GM12891 (cell line): Measurements from ENCODE around the gene ITSN1.

Source experiments
- DNase-seq: peaks from one replicate; pipeline ENCODE4 v3.0.0; 2011; ENCODE audit warnings: low spot score; ENCODE audit not compliant: insufficient read length
- FAIRE-seq: peaks from 2 replicates; lab custom pipeline; 2011; peaks lifted over from hg19 to GRCh38; lab: Jason Lieb, UNC
- PAX5 ChIP-seq: IDR thresholded peaks from 2 replicates; pipeline ENCODE4 v1.6.1; 2011; ENCODE audit warnings: low read length, moderate library complexity, mild to moderate bottlenecking; ENCODE audit not compliant: insufficient read depth, severe bottlenecking
- POLR2A ChIP-seq: IDR thresholded peaks from 2 replicates; pipeline ENCODE4 v1.6.1; 2011; ENCODE audit warnings: low read depth, low read length, control low read depth
- POLR2AphosphoS5 ChIP-seq: IDR thresholded peaks from 2 replicates; pipeline ENCODE4 v1.6.1; 2011; ENCODE audit warnings: low read depth, low read length, control low read depth
- POU2F2 ChIP-seq: IDR thresholded peaks from 2 replicates; pipeline ENCODE4 v1.6.1; 2011; ENCODE audit warnings: low read depth, mild to moderate bottlenecking, control low read depth, low read length, moderate library complexity
- SPI1 ChIP-seq: IDR thresholded peaks from 2 replicates; pipeline ENCODE4 v1.6.1; 2011; ENCODE audit warnings: low read depth, low read length, control low read depth
- TAF1 ChIP-seq: IDR thresholded peaks from 2 replicates; pipeline ENCODE4 v1.6.1; 2011; ENCODE audit warnings: low read depth, low read length, control low read depth

The ITSN1 gene

DNA sequence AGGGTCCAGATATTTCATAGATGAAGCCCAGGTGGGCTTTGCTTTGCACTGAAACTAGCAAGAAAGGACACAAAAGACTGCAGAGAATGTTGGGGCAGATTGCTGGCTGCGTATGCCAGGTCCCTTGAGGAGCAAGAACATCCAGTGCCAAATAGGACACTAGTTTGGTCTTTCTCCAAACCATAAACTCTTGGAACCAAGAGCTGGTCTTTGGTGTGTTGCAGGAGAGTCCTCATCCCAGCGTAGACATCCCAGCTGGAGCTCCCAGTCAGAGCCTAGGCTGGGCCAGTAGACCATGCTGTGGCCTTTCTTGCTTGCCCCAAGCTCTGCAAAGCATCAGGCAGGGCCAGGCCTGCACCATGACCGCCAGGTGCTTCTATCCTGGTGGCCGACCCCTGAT is 185.8 kb downstream of the ITSN1 start:
- DNase-seq (no peak), FAIRE-seq (no peak)
- no peak for TF ChIP-seq SPI1
- no peak for TF ChIP-seq TAF1
- TF ChIP-seq PAX5 = no peak
- TF ChIP-seq POLR2AphosphoS5 = no peak
- no peak for TF ChIP-seq POU2F2
- no peak for TF ChIP-seq POLR2A

DNA sequence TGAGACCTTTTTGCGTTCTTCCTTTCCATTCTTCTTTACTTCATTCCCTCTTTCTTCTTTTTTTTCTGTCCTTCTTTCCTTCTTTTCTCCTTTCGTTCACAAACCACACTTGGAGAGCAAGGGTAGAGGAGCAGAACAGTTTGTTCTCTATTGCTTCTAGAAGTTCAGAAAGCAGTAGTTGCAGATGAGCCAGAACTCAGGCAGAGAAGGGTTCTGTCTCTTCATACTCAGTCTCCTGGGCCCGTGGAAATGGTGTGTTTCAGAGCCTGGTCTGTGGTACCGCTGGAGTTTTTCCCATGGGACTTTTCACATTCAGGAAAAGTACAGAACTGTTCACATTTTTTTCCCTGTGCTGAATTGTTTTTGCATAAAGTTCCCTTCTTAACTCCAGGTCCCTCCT is 186.3 kb downstream of the ITSN1 start:
- TF ChIP-seq TAF1 = no peak
- no peak for TF ChIP-seq SPI1
- TF ChIP-seq PAX5 = no peak
- TF ChIP-seq POLR2AphosphoS5 = no peak
- no peak for TF ChIP-seq POU2F2
- TF ChIP-seq POLR2A = no peak
- FAIRE-seq (no peak), DNase-seq (no peak)

DNA sequence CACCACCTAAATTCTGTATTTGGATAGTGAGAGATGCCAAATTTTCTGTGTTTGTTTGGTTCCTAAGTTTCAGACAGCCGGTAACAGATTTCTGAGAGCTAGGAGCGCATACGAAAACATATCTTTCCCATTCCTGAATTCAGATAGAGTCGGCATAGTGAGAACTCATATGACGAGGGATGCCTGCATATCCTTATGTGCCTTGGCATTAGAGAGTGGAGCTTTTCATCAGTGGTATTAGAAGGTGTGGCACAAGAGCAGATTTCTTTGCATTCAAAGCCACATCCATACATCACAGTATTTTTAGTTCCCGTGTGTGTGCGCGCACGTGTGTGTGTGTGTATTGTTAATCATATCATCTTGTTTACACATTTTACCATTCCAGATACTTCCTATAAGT is 187.5 kb downstream of the ITSN1 start:
- DNase-seq (no peak), FAIRE-seq (no peak)
- TF ChIP-seq POU2F2 = no peak
- TF ChIP-seq TAF1 = no peak
- no peak for TF ChIP-seq POLR2AphosphoS5
- TF ChIP-seq SPI1 = no peak
- no peak for TF ChIP-seq PAX5
- TF ChIP-seq POLR2A = no peak

DNA sequence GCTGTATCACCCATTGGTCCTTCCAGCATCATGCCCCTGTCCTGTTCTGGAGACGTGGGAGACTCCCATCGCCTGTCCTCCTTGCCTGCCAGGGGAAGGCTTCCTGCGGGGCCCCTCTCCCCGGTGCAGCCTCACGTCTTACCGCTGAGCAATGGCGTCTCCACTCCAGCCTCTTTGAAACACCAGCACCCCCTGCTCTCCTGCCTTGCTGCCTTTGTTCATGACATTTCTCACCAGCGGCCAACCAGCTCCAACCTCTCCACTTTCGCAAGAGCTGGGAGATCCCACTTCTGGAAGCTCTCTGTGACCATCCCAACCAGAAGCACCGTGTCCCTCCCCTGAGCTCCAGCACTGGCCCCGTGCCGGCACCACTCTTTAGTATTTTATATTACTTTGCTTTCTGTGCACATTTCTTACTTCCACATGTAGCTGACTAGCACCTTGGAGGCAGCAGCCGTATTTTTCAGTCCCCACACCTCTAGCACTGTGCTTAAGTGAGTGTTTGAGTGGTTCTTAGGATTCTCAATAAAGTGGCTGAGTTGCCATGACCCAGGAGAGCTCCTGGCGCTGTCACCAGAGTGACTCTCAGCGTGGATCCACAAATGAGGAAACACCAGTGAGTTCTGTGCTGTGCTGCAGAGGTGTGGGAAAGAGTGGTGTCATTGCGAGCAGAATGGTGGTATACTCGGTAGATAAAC is 189.8 kb downstream of the ITSN1 start:
- no peak for DNase-seq
- FAIRE-seq = no peak
- TF ChIP-seq TAF1 (no peak), POLR2A (no peak), SPI1 (no peak), PAX5 (no peak), POLR2AphosphoS5 (no peak), POU2F2 (no peak)

DNA sequence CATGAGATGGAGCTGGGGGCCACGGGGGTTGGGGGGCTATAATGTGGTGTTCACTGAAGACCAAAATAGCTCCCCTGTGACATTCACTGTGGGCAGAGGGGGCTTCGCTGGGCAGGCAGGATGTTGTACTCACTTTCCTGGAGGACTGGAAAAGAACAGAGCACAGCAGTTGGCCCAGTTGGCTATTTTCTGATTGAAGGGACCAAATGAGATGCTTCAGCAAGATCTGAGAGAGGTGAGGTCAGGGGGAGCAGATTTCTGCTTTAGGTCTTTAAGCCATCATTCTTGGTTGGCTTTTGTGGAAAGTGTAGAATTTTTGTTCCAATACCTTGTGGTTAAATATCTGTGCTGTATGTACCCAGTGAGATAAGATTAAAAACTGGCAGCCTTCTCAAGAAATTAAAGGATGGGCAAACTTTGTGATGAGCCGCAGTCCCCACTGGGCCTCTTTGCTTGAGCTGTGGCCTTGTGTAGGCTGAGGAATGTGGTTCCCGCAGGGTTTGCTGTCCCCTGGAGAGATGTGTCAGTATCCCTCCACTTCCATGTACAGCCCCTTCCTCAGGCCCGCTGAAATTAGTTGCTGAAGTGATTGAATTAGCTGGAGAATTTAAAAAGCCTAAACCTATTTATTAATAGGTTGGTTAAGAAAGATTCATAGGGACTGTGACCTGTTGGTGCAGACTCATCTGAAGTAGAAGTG is 192.7 kb downstream of the ITSN1 start:
- no peak for FAIRE-seq

DNA sequence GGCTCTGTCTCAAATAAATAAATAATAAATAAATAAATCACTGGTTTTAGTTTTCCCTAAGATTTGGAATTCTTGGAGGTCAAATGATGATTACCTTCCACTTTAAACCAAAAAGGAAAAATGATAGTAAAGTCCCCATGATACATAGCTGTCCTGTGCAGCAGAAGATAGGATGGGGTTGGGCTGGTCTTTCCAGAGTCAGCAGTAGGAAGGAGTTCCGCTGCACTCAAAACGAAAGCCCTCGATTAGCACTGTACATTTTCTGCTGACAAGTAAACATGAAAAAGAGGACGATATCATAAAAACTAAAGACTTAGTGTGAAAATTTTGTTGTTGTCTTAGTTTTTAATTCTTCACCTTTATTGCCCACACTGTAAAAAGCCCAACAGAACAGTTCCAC is 193.6 kb downstream of the ITSN1 start:
- no peak for DNase-seq
- TF ChIP-seq POLR2A (no peak), POLR2AphosphoS5 (no peak), TAF1 (no peak), PAX5 (no peak), SPI1 (no peak), POU2F2 (no peak)
- no peak for FAIRE-seq

More for the DNA sequence above, 192.7 kb downstream of the ITSN1 start:
- TF ChIP-seq PAX5 = no peak
- no peak for TF ChIP-seq TAF1
- TF ChIP-seq POLR2A = no peak
- no peak for DNase-seq

DNA sequence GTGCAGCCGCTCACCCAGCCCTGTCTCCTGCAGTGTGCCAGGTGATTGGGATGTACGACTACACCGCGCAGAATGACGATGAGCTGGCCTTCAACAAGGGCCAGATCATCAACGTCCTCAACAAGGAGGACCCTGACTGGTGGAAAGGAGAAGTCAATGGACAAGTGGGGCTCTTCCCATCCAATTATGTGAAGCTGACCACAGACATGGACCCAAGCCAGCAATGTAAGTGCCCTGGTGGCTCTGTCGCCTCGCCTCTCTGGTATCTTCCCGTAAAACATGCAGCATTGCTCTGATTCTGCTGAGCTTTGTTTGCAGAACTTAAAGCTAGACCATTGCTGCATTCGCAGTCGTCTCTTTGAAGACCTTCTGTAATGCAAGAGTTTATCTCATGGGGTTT is 194.1 kb downstream of the ITSN1 start:
- FAIRE-seq = no peak
- TF ChIP-seq POLR2A = no peak
- no peak for TF ChIP-seq POLR2AphosphoS5
- no peak for TF ChIP-seq TAF1
- TF ChIP-seq PAX5 = no peak
- no peak for DNase-seq

DNA sequence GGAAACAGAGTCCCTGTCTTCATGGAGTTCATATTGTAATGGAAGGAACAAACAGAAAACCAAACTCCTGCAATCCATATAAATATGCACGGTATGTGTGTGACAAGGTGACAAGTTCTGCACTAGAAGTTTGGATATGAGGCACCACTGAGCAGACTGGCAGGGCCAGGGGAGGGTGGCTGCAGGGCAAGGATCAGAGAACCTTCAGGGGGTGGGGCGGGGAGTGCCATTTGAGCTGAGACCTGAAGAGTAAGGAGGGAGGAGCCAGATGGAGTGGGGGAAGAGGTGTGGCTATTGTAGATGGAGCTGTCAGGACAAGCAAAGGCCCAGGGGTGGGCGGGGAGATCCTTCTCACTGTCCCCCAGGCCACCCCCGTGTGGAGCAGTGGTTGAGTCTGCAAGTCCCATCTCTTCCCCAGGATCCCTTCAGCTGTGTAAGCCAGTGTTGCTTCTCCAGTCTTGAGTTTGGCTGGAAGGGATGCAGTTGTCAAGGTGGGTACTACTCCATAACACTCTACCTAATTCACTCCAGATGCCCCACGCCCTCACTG is 196.9 kb downstream of the ITSN1 start:
- no peak for TF ChIP-seq POU2F2
- no peak for TF ChIP-seq SPI1
- TF ChIP-seq POLR2A = no peak
- TF ChIP-seq POLR2AphosphoS5 = no peak
- no peak for TF ChIP-seq PAX5
- no peak for TF ChIP-seq TAF1
- DNase-seq (no peak), FAIRE-seq (no peak)

DNA sequence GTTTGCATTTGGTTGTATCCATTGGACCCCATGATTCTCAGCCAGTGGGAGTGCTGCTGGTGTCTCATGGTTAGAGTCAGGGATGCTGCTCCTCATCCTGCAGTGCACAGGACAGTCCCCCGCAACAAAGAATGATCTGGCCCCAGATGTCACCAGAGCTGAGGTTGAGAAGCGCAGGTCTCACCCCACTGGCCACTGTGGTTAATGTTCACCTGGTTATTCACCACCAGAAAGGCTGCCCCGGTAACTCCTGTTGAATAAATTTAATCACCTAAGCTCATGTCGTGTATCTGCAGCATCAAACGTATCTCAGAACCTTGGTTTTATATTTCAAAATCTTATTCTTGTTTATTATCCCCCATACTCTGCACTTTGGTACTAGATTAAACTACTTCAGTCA is 197.5 kb downstream of the ITSN1 start:
- DNase-seq (no peak), FAIRE-seq (no peak)
- TF ChIP-seq POU2F2 (no peak), POLR2AphosphoS5 (no peak)

DNA sequence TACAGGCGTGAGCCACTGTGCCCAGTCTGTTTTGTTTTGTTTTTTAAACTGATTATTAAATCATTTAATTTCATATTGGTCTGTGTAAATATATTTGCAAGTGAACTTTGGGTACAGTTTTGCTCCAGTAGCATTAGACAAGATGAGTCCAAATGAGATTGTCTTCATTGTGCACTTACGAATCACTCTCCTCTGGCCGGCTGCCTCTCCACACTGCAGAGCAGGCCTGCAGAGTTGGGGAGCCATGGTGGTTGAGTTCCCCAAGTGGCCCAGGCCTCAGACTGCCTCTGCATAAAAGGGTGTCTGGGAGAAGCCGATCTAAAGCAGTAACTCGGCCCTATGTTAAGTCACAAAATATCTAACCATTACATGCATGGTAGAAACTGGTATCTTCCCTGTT is 198.5 kb downstream of the ITSN1 start:
- DNase-seq (no peak), FAIRE-seq (no peak)
- TF ChIP-seq POLR2A (no peak), TAF1 (no peak), PAX5 (no peak), POLR2AphosphoS5 (no peak), SPI1 (no peak)
